Smooth muscle cell (in vitro differentiated cells): ENCODE results near the gene COA8. TPM values are rescaled to one million over a fixed set of nuclear protein-coding genes. Genes with fewer than 3 reads are reported as not detected.

Experiments
- DNase-seq: peaks from one replicate; lab custom pipeline; 2025; ENCODE audit not compliant: unreplicated experiment; lab: John Stamatoyannopoulos, UW
- H2AFZ ChIP-seq: fragments of 200-600 bp; sonication (generic); 2 replicates; pipeline ENCODE4 v1.6.0; 2016; ENCODE audit warnings: antibody characterized with exemption, low read depth, mild to moderate bottlenecking
- H3F3A ChIP-seq: fragments of 200-600 bp; sonication (generic); 2 replicates; pipeline ENCODE4 v1.6.0; 2017; ENCODE audit warnings: antibody characterized with exemption, low read depth
- H3K27ac ChIP-seq: fragments of 200-600 bp; sonication (generic); 2 replicates; pipeline ENCODE4 v1.5.1; 2016; ENCODE audit warnings: low read depth, mild to moderate bottlenecking
- H3K27me3 ChIP-seq: fragments of 200-600 bp; sonication (generic); 2 replicates; pipeline ENCODE4 v1.6.1; 2016; ENCODE audit warnings: low read depth, mild to moderate bottlenecking
- H3K36me3 ChIP-seq: fragments of 200-600 bp; sonication (generic); 2 replicates; pipeline ENCODE4 v1.5.1; 2016; ENCODE audit warnings: low read depth
- H3K4me1 ChIP-seq: fragments of 200-600 bp; sonication (generic); 2 replicates; pipeline ENCODE4 v1.5.1; 2016; ENCODE audit warnings: low read depth
- H3K4me2 ChIP-seq: fragments of 200-600 bp; sonication (generic); 2 replicates; pipeline ENCODE4 v1.6.0; 2016; ENCODE audit warnings: mild to moderate bottlenecking
- H3K4me3 ChIP-seq: fragments of 200-600 bp; sonication (generic); 2 replicates; pipeline ENCODE4 v1.5.1; 2016; ENCODE audit warnings: mild to moderate bottlenecking
- H3K79me2 ChIP-seq: fragments of 200-600 bp; sonication (generic); 2 replicates; pipeline ENCODE4 v1.6.0; 2016; ENCODE audit warnings: low read depth, mild to moderate bottlenecking
- H3K9ac ChIP-seq: fragments of 200-600 bp; sonication (generic); 2 replicates; pipeline ENCODE4 v1.6.0; 2016; ENCODE audit warnings: low read depth
- H3K9me3 ChIP-seq: fragments of 200-600 bp; sonication (generic); replicated peaks from 2 replicates; pipeline ENCODE4 v1.5.1; 2016; ENCODE audit warnings: low read depth
- H4K20me1 ChIP-seq: fragments of 200-600 bp; sonication (generic); 2 replicates; pipeline ENCODE4 v1.6.0; 2016; ENCODE audit warnings: low read depth
- CTCF ChIP-seq: fragments of 200-600 bp; sonication (generic); IDR thresholded peaks from 2 replicates; pipeline ENCODE4 v1.5.1; 2017; ENCODE audit warnings: borderline replicate concordance, mild to moderate bottlenecking, antibody characterized with exemption; ENCODE audit not compliant: insufficient read depth, poor library complexity, severe bottlenecking
- WGBS: methylation state at CpG from one replicate; pipeline ENCODE4 v1.1.7; 2016; ENCODE audit warnings: low lambda C conversion rate; 5-methylcytosine and 5-hydroxymethylcytosine counted together
- polyA plus RNA-seq: library from polyadenylated mRNA; unstranded; fragments of >200 nt; fragmentation: Nextera tagmentation; extraction: Ambion mirVana; gene quantifications from 2 replicates; pipeline ENCODE4 v1.2.1, GENCODE V29; 2016
- total RNA-seq: library from RNA; depleted of rRNA; stranded (reverse); fragments of >200 nt; gene quantifications from 2 replicates; pipeline ENCODE4 v1.2.3, GENCODE V29; 2014

The COA8 gene
- total and polyA plus RNA-seq, 2 experiments from 2014 or later, result 33.4 to 69.9 TPM

- Histone ChIP-seq H3K4me3 (no peak overlapping the region), H3K4me1 (no peaks in the 10 kb centered on the region), H3K36me3 (no peaks in the 10 kb centered on the region), H3K27ac (no peak overlapping the region), H3K4me2 (no peak overlapping the region), H3K9ac (no peak overlapping the region), H3K9me3 (no peaks in the 10 kb centered on the region), H2AFZ (no peak overlapping the region), H4K20me1 (peaks cover 50% of the 10 kb centered on the region), H3F3A (no peaks in the 10 kb centered on the region), H3K27me3 (no peaks in the 10 kb centered on the region), H3K79me2 (no peaks in the 10 kb centered on the region)
- WGBS, result 89% methylated on average over 17 of the region's 17 CpGs
- no peak for DNase-seq
- TF ChIP-seq CTCF, result no peak
Observed at GRCh38 chr14:103551338-103551762, 11.4 kb upstream of the COA8 start.

- peaks cover 7% of the 10 kb centered on the region for H3K79me2 ChIP-seq
- no peaks in the 10 kb centered on the region for H3K9me3 ChIP-seq
- no peak overlapping the region for H3K4me2 ChIP-seq
- no peak for DNase-seq
- peaks cover 50% of the 10 kb centered on the region for H4K20me1 ChIP-seq
- H3K27ac ChIP-seq, result no peak overlapping the region
- 81% methylated on average over 18 of the region's 18 CpGs for WGBS
- no peak overlapping the region for H3K9ac ChIP-seq
- H3F3A ChIP-seq, result peaks cover 2% of the 10 kb centered on the region
- no peaks in the 10 kb centered on the region for H3K36me3 ChIP-seq
- H3K27me3 ChIP-seq, result no peaks in the 10 kb centered on the region
- TF ChIP-seq CTCF, result no peak
- H2AFZ ChIP-seq, result no peak overlapping the region
- H3K4me1 ChIP-seq, result no peaks in the 10 kb centered on the region
- H3K4me3 ChIP-seq, result no peak overlapping the region
Observed at GRCh38 chr14:103552011-103552845, 10.5 kb upstream of the COA8 start.

GRCh38 chr14:103552846-103553210 is 9.9 kb upstream of the COA8 start:
- Histone ChIP-seq H3K4me1 (no peaks in the 10 kb centered on the region), H3K79me2 (peaks cover 11% of the 10 kb centered on the region), H3K4me2 (no peak overlapping the region), H3K9ac (no peak overlapping the region), H3F3A (peaks cover 4% of the 10 kb centered on the region), H3K36me3 (no peaks in the 10 kb centered on the region), H2AFZ (no peak overlapping the region), H3K27me3 (no peaks in the 10 kb centered on the region), H3K9me3 (no peaks in the 10 kb centered on the region), H4K20me1 (peaks cover 51% of the 10 kb centered on the region), H3K4me3 (no peak overlapping the region), H3K27ac (no peak overlapping the region)
- 99% methylated on average over 11 of the region's 11 CpGs for WGBS
- no peak for TF ChIP-seq CTCF
- DNase-seq, result no peak
